DOHH2 (cell line): ENCODE measurements around the gene CD2BP2.

ENCODE experiments used
- H3F3A ChIP-seq: fragments of 200-600 bp; sonication (generic), shearing (Covaris generic); 2 replicates; pipeline ENCODE4 v1.6.0; 2016; ENCODE audit warnings: antibody characterized with exemption, mild to moderate bottlenecking; ENCODE audit not compliant: control insufficient read depth, insufficient read depth
- H3K27ac ChIP-seq: fragments of 200-600 bp; sonication (generic); 2 replicates; pipeline ENCODE4 v1.5.1; 2014; ENCODE audit warnings: low read depth, mild to moderate bottlenecking, low read length, moderate library complexity
- H3K27me3 ChIP-seq: fragments of 200-600 bp; sonication (generic); 2 replicates; pipeline ENCODE4 v1.6.1; 2014; ENCODE audit warnings: mild to moderate bottlenecking, low read length, mixed read lengths; ENCODE audit not compliant: control insufficient read depth
- H3K36me3 ChIP-seq: fragments of 200-600 bp; sonication (generic); 2 replicates; pipeline ENCODE4 v1.6.1; 2014; ENCODE audit warnings: mild to moderate bottlenecking, low read length, moderate library complexity, mixed read lengths; ENCODE audit not compliant: control insufficient read depth
- H3K4me1 ChIP-seq: fragments of 200-600 bp; sonication (generic); 2 replicates; pipeline ENCODE4 v1.6.1; 2014; ENCODE audit warnings: mild to moderate bottlenecking, low read length, mixed read lengths; ENCODE audit not compliant: control insufficient read depth
- H3K4me2 ChIP-seq: fragments of 200-600 bp; sonication (generic); 2 replicates; pipeline ENCODE4 v1.6.0; 2014; ENCODE audit warnings: mild to moderate bottlenecking, low read length, moderate library complexity
- H3K4me3 ChIP-seq: fragments of 200-600 bp; sonication (generic); 2 replicates; pipeline ENCODE4 v1.5.1; 2014; ENCODE audit warnings: mild to moderate bottlenecking, low read length, mixed read lengths
- H3K79me2 ChIP-seq: fragments of 200-600 bp; sonication (generic); 2 replicates; pipeline ENCODE4 v1.6.1; 2014; ENCODE audit warnings: mild to moderate bottlenecking, low read length, mixed read lengths; ENCODE audit not compliant: control insufficient read depth
- H3K9me2 ChIP-seq: fragments of 200-600 bp; sonication (generic); replicated peaks from 2 replicates; pipeline ENCODE4 v1.6.1; 2014; ENCODE audit warnings: mild to moderate bottlenecking, low read length, mixed read lengths; ENCODE audit not compliant: control insufficient read depth
- H3K9me3 ChIP-seq: fragments of 200-600 bp; sonication (generic); 2 replicates; pipeline ENCODE4 v1.6.1; 2014; ENCODE audit warnings: antibody characterized with exemption, low read length, mixed read lengths; ENCODE audit not compliant: control insufficient read depth, insufficient read depth
- H4K20me1 ChIP-seq: fragments of 200-600 bp; sonication (generic); 2 replicates; pipeline ENCODE4 v1.6.0; 2014; ENCODE audit warnings: low read depth, mild to moderate bottlenecking, antibody characterized with exemption, low read length, moderate library complexity; ENCODE audit not compliant: control insufficient read depth, insufficient read depth
- CTCF ChIP-seq: fragments of 200-600 bp; sonication (generic); IDR thresholded peaks from one replicate; pipeline ENCODE4 v1.5.1; 2014; ENCODE audit warnings: antibody characterized with exemption, mild to moderate bottlenecking, low read depth, low read length; ENCODE audit not compliant: poor library complexity, severe bottlenecking
- EZH2phosphoT487 ChIP-seq: fragments of 200-600 bp; sonication (generic); IDR thresholded peaks from 2 replicates; pipeline ENCODE4 v1.6.1; 2017; ENCODE audit warnings: borderline replicate concordance, mild to moderate bottlenecking, antibody characterized with exemption, low read length, moderate library complexity, mixed read lengths

Gene CD2BP2

GRCh38 chr16:30366511-30366910 is 11.4 kb upstream of the CD2BP2 start:
- TF ChIP-seq EZH2phosphoT487 (no peak), CTCF (no peak)
- no peaks in the 10 kb centered on the region for H3K9me2 ChIP-seq
- H3K4me2 ChIP-seq, result peak overlapping the region; percentile 75
- peaks cover 7% of the 10 kb centered on the region; the same call in 1 of the 2 replicates for H3F3A ChIP-seq
- peaks cover 26% of the 10 kb centered on the region for H3K4me1 ChIP-seq
- no peak overlapping the region for H3K27ac ChIP-seq
- peaks cover 8% of the 10 kb centered on the region for H4K20me1 ChIP-seq
- H3K4me3 ChIP-seq, result 0 out of 2 replicates have a peak overlapping the region, but pooled peaks have one; percentile 15
- no peaks in the 10 kb centered on the region for H3K27me3 ChIP-seq
- no peaks in the 10 kb centered on the region for H3K9me3 ChIP-seq
- peaks cover 80% of the 10 kb centered on the region for H3K79me2 ChIP-seq
- peaks cover 69% of the 10 kb centered on the region for H3K36me3 ChIP-seq

GRCh38 chr16:30365200-30365599 is 10.1 kb upstream of the CD2BP2 start:
- H4K20me1 ChIP-seq, result peaks cover 8% of the 10 kb centered on the region
- peaks cover 7% of the 10 kb centered on the region; the same call in 1 of the 2 replicates for H3F3A ChIP-seq
- H3K79me2 ChIP-seq, result peaks cover 93% of the 10 kb centered on the region
- H3K27me3 ChIP-seq, result no peaks in the 10 kb centered on the region
- no peak overlapping the region for H3K4me2 ChIP-seq
- H3K9me3 ChIP-seq, result no peaks in the 10 kb centered on the region
- H3K4me3 ChIP-seq, result no peak overlapping the region
- H3K4me1 ChIP-seq, result peaks cover 22% of the 10 kb centered on the region
- no peaks in the 10 kb centered on the region for H3K9me2 ChIP-seq
- H3K27ac ChIP-seq, result no peak overlapping the region
- TF ChIP-seq EZH2phosphoT487 (no peak), CTCF (no peak)
- peaks cover 73% of the 10 kb centered on the region for H3K36me3 ChIP-seq

- Histone ChIP-seq H3K27me3 (no peaks in the 10 kb centered on the region), H3K9me2 (no peaks in the 10 kb centered on the region), H3K27ac (no peak overlapping the region), H3K79me2 (peaks cover 78% of the 10 kb centered on the region), H3K36me3 (peaks cover 78% of the 10 kb centered on the region), H3K4me2 (no peak overlapping the region), H3K9me3 (no peaks in the 10 kb centered on the region), H3K4me1 (peaks cover 15% of the 10 kb centered on the region), H4K20me1 (no peaks in the 10 kb centered on the region), H3F3A (peaks cover 10% of the 10 kb centered on the region; the same call in 1 of the 2 replicates), H3K4me3 (no peak overlapping the region)
- TF ChIP-seq EZH2phosphoT487, result no peak
- TF ChIP-seq CTCF, result no peak
These were observed 6.1 kb upstream of the CD2BP2 start for GRCh38 chr16:30361180-30361579.
